HG02938 (cell line): Measurements from ENCODE around the gene ARF6.
"Not testable (repeated sequence)": the region's sequence is repeated elsewhere in the genome, so short reads cannot be mapped to it uniquely, and the experiment has no call there.

Experiments
- ATAC-seq: cut with Tn5 transposase; IDR thresholded peaks from one replicate; pipeline ENCODE4 v1.9.1; 2021; ENCODE audit warnings: mild to moderate bottlenecking, moderate library complexity; ENCODE audit not compliant: unreplicated experiment

The ARF6 gene

DNA sequence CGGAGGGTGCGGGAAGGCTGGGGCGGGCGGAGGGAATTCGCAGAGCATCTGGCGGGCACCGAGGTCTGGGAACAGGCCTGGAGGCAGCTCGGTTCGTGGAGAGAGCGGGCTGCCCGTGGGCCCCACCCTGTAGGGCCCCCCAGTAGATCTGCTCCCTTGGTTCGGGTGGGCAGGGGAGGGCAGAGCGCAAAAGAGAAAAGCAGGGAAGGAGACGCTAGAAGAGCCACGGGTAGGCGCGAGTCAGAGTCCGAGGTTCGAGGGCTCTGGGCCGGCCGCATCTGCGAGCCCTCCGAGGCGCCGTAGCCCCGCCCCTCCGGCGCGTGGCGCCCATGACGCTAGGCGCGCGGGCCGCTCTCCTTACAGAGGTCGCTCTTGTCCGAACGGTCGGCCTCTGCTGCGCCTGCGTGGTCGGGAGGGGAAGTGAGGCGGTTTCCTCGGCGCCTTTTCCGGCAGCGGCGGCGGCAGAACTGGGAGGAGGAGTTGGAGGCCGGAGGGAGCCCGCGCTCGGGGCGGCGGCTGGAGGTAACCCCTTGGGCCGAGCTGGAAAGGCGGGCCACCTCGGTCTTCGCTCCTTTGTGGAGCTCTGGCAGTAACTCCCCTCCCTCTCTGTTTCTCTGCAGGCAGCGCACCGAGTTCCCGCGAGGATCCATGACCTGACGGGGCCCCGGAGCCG lies at the start of gene ARF6:
Gene ARF6, plus strand, starts transcription at position 447 of the 673 bp plus-strand sequence. CDS start 655 bp downstream, outside the sequence.
- peak; percentile 83 for ATAC-seq

DNA sequence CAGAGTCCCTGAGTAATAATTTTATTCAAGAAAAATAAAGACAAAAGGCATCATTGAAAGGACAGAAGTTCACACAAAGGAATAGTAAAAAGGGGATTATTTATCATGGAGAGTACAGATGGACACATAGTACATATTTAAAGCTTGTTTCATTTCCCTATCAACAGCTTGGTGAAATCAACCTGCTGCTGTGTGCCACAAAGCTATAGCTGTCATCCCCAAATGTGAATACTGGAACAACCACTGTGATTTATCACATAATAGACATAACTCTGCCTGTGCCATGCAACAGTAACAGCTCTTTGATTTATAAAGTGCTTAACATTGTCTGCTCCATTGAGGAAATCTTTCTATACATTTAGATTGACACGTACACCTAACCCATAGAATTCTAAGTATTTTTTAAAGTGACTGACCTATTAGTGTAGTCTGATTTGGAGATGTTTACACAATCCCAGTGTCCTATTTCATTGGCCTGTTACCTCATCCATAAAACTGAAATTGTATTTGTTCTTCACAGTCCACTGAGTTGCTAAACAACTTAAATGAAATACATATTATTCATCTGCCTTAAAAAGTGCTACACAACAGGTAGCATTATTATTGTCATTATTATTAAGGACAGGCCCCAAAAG lies 43.6 kb upstream of the ARF6 start:
- ATAC-seq: no peak

DNA sequence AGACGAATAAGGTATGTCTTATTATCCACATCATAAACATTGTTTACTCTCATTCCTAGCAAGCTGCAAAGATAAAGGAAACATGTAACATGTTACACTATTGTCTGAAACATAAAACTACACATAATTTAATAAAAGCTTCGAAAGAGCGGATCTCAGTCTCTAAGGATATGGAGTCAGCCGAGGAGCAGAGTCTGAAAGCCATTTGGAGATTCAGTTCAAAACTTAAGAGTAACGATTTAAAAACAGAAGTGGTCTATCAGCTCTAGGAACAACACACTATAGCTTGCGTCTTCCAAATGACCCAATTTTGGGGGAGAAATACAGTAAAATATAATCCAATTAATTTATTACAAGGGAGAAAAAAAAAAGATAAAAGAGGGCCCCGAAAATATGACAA lies 41.1 kb upstream of the ARF6 start:
- no peak for ATAC-seq

DNA sequence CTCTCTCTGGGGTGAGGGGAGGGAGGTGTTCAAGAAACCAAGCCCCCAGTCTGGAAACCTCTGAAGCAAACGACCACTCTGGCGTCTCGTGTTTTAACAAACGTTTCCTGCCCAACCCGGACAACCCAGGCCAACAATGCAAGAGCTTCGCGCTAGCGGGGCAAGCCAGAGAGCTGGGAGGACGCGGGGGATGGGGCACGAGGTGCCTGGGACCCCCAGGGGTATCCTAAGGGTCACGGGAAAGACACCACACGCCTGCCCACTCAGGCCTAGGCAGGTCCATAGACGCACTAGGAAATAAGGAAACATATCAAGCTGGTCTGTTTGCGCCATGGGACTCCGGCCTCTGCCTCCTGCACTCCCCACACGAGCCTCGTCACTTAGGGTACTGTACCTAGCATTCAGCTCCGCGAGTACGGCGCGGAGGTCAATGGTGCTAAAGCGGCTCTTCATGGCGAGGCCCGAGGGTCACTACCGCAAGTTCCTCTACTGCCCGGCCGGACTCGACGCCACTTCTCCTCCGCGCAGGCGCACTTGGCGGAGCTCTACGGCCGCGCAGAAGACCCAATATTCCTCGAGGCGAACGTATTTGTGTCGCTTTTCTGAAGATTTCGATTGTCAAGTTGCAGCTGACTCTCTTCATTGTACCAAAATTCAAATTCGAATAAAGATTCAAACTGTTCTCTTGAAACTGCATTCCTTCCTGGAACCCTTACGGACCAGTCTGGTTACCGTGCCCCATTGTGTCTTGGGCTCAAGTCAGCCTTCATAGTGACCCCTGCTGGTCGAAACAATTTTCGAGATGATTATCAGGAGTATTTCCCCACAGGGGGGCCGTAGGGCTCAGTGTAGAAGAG lies 40.4 kb upstream of the ARF6 start, which contains the start of gene NEMF:
Gene NEMF, minus strand, starts transcription at position 488 of the 857 bp plus-strand sequence. Its CDS starts 35 bp downstream, at position 453.
- peak; percentile 70 for ATAC-seq

- ATAC-seq: peak; percentile 7
These were observed 39.8 kb upstream of the ARF6 start for GRCh38 chr14:49853158-49853477.

DNA sequence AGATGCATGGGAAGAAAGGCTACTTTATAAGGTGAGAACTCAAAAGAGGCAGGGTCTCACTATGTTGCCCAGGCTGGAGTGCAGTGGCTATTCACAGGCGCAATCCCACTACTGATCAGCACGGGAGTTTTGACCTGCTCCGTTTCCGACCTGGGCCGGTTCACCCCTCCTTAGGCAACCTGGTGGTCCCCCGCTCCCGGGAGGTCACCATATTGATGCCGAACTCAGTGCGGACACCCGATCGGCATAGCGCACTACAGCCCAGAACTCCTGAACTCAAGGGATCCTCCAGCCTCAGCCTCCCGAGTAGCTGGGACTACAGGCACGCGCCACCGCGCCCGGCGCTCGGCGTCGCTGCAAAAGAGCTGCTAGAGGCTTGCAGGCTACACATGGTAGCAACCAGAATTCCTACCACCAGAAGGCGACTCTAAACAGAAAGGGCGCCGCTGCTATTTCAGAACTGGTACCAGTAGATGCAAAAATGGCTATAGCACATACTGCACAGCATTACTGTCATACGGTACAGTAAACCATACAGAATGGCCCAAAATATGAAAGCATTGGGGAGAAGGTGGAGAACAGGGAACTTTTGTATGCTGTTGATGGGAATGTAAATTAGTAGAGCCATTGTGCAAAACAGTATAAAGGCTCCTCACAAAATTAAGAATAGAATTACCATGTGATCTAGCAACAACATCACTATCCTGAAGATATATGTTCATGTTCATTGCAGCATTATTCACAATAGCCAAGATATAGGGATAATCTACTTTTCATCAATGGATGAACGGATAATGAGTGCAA lies 39.1 kb upstream of the ARF6 start:
- ATAC-seq: peak; percentile 45

DNA sequence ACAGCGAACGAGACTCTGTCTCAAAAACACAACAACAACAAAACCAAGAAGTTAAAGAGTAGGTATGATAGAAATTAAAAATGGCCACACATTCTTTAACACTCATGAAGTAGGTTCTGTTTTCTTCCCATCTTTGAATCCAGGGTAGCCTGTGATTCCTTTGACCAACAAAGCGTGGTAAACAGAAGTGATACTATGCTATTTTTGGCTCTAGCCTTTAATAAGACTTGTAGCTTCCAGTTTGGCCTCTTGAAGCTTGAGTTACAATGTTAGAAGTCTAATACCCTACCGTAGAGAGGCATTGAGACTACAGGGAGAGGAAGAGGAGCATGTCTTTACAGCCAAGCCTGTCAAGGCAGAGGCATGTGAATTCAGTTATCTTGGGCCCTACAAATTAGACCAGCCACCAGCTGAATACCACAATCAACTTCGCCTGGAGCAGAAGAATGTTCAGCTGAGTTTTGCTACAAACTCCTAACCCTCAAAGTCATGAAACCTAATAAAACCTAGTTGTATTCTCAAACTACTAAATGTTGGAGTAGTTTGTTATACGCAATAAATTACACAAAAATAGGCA lies 35.4 kb upstream of the ARF6 start:
- no peak for ATAC-seq

GRCh38 chr14:49858383-49858782 lies 34.5 kb upstream of the ARF6 start:
- no peak for ATAC-seq

DNA sequence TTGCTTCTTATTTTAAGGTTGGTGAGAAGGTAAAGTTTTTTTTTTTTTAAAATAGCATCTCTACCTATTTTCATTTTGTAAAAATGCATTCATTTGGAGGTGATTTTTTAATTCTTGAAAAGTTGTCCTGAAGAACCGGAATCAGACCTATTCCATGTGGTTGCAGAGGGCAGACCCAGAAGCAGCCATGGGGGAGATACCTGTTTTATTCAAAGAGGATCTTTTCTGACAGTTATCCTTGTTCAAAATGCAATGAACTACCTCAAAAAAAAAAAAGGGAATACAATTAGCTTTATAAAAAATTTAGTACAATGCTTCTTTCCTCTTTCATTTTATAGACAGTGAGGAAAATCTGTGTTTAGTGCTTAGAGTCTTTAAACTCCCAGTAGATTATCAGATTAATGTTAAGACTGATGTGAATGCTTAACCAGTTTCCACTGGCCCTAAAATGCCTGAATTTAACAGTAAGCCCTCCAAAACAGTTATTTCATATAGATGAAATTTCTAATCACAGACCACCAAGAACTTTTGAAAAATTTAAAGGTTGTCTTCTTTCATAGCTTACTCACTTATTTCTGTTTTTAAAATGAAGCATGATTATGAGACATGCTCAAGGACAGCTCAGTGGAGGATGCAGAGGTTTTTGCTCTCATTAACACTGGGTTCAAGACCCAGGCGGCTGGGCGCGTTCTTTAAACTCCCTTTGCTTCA lies 31.7 kb upstream of the ARF6 start:
- no peak for ATAC-seq

DNA sequence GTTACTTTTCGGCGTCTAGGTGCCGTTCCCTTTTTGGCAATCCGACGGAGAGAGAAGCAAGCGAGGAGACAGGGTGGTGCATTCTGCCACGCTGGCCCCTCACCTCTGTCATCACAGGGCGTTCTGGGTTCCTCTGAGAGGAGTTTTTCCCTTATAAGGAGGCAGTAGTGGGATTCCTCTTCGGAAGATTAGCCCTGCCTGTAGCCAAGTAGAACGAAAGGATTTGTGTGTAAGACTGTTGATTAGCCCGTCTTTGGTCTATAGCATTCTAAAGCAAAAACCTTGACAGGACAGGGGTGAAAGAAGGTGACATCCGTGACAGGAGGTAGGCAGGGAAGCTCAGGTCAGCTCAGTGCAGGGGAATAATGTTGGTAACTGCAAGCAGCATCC lies 31.2 kb upstream of the ARF6 start:
- peak; percentile 9 for ATAC-seq

DNA sequence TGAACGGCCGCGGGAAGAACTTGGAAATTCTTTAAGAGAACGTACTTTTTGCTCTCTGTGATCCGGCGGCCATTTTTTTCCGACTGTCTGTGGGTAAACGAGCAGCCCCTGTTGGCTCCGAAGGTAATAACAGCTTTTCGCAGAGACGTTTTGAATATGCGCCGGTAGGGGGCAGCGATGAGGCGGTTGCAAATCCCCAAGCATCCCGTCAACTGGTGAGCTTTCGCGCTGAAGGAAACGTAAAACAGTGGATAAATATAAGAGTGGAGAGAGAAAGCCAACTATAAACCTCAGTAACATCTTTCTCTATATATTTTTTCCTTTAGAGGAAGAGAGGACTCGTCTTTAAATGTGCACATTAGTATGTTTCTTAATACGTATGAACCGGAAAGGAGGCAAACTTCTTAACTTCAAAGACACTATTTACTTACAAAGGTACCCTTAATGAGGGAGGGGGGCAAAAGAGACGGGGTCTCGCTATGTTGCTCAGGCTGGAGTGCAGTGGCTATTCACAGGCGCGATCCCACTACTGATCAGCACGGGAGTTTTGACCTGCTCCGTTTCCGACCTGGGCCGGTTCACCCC lies 30.7 kb upstream of the ARF6 start:
- ATAC-seq: peak; percentile 19

GRCh38 chr14:49863487-49864281 lies 29.2 kb upstream of the ARF6 start:
- no peak for ATAC-seq

DNA sequence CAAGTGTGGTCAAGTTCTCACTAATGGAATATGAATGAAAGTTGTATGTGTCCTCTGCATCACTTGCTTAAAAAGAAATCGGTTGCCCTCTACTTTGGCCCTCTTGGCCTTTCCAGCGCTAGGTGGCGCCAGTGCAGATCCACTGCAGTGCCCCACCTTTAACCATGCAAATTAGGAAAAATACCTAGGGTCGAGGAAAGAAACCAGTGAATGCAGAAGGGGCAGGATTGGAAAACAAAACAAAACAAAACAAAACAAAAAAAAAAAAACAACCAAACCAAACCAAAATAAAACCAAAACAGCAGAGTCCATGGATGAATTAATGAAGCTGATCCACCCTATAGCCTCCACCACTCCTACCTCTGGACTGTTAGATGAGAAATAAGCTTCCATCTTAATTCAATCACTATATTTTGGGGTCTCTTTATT lies 27.4 kb upstream of the ARF6 start:
- no peak for ATAC-seq

GRCh38 chr14:49867831-49868719 lies 24.8 kb upstream of the ARF6 start:
- ATAC-seq: peak; percentile 79

DNA sequence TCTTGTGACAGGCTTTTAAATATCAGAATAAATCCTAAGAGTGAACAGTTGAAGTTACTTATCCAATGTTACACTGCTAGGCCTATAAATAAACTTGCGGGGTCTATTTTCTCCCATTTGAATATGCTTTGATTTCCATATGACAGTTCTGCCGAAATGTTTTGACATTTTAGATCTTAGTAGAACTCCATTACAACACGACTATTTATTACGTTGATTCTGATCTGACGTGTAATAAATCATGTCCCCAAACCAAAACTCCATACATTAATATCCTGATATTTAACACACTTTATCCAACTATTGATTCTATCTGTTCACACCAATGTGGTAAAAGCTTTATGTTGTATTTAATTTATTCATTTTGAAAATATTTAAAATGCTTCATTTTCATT lies 24.2 kb upstream of the ARF6 start:
- ATAC-seq: no peak

DNA sequence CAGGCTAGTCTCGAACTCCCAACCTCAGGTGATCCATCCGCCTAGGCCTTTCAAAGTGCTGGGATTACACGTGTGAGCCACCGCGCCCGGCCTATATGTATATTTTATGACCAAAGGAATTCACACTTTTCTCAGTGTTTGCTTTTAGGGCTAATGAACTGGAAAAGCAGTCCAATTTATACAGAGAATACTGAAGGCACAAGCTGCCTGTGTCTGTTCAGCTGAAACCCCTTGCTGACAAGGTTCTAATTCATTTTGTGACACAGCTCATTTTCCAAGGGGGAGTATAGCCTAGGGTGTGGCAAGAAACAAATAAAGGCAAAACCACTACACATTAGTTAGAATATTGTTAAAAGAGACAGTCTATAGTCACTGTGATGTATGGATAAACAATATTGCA lies 22.0 kb upstream of the ARF6 start:
- ATAC-seq: no peak

DNA sequence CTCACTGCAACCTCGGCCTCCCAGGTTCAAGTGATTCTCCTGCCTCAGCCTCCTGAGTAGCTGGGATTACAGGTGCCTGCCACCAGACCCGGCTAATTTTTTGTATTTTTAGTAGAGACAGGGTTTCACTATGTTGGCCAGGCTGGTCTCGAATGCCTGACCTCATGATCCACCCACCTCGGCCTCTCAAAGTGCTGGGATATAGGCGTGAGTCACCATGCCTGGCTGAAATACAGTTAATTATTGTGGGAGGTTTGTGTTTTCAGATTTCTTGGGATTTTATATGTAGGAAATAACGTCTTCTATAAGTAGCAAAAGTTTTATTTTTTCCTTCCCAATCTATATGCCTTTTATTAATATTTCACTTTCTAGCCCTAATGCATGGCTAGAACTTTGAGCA lies 19.3 kb upstream of the ARF6 start:
- ATAC-seq: not testable (repeated sequence)
